Aorta (tissue), 5 donors: Measurements from ENCODE around the gene XIAP. TPM values are rescaled to one million over a fixed set of nuclear protein-coding genes. Genes with fewer than 3 reads are reported as not detected.
"Not testable (repeated sequence)": the region's sequence is repeated elsewhere in the genome, so short reads cannot be mapped to it uniquely, and the experiment has no call there.

Experiments used
- ATAC-seq: fragments of 200-7000 bp; cut with Tn5 transposase; one replicate; pipeline ENCODE4 v1.9.1; 2022; ENCODE audit warnings: moderate library complexity; ENCODE audit not compliant: low FRiP score
- DNase-seq, 2 donors: peaks; one replicate each; pipeline ENCODE4 v3.0.0-alpha.2; 2020
- H3K27ac ChIP-seq, 2 donors: one replicate each; pipeline ENCODE4 v1.5.1; 2013; ENCODE audit warnings: low read length in 2 of 2, mild to moderate bottlenecking in 2 of 2, moderate library complexity in 2 of 2, control low read depth in 1 of 2, inconsistent platforms in 1 of 2, low read depth in 1 of 2
- H3K27me3 ChIP-seq, 2 donors: one replicate each; pipeline ENCODE4 v1.6.1; 2013; ENCODE audit warnings: control low read depth in 1 of 2, low read length in 1 of 2, mild to moderate bottlenecking in 1 of 2, moderate library complexity in 1 of 2; ENCODE audit not compliant: insufficient read depth in 2 of 2, control insufficient read depth in 1 of 2
- H3K36me3 ChIP-seq, 2 donors: one replicate each; pipeline ENCODE4 v1.6.1; 2013; ENCODE audit warnings: control low read depth in 1 of 2, low read length in 1 of 2, mild to moderate bottlenecking in 1 of 2; ENCODE audit not compliant: insufficient read depth in 2 of 2, control insufficient read depth in 1 of 2
- H3K4me1 ChIP-seq, 2 donors: one replicate each; pipeline ENCODE4 v1.6.1; 2013; ENCODE audit warnings: low read length in 2 of 2, control low read depth in 1 of 2, mild to moderate bottlenecking in 1 of 2, moderate library complexity in 1 of 2; ENCODE audit not compliant: insufficient read depth in 2 of 2, control insufficient read depth in 1 of 2
- H3K4me3 ChIP-seq, 2 donors: one replicate each; pipeline ENCODE4 v1.5.1; 2013; ENCODE audit warnings: low read length in 2 of 2, control low read depth in 1 of 2, mild to moderate bottlenecking in 1 of 2
- H3K9me3 ChIP-seq: one replicate; pipeline ENCODE4 v1.6.1; 2013; ENCODE audit warnings: mild to moderate bottlenecking, low read length; ENCODE audit not compliant: control insufficient read depth
- WGBS, 2 donors: extraction: QIAGEN DNeasy Blood & Tissue Kit; methylation state at CpG; one replicate each; pipeline ENCODE4 v1.1.7; 2013; 5-methylcytosine and 5-hydroxymethylcytosine counted together
- intact Hi-C, 2 donors: fragments of 100-400 bp; cut with DNase I; formaldehyde crosslinking; loops; one replicate each; pipeline versions ENCODE4 v1.14.2 to v1.15.0; 2022
- long read RNA-seq, 2 donors: library from polyadenylated mRNA; unstranded; transcript quantifications; one replicate each; pipeline ENCODE4 v2.0.0, GENCODE V29; 2020 to 2021
- polyA plus RNA-seq, 2 donors: library from polyadenylated mRNA; stranded (reverse); fragments of 200-250 nt; gene quantifications; one replicate each; pipeline ENCODE4 v1.2.3, GENCODE V29; 2013
- total RNA-seq, 2 donors: library from RNA; stranded (reverse); fragmentation: NEBNext Ultra II Directional; extraction: Animal tissue kit (Norgen Biotek cat#: 25700); gene quantifications; one replicate each; pipeline ENCODE4 v1.2.1, GENCODE V29; 2021
- donor health status: healthy with polysubstance abuse.
- donor health status: Bipolar disorder and iron deficiency.
- donor health status: DM: no; HTN: no; CAD: no.
- donor health status: DM: no; HTN: no; CAD: no.
- donor health status: DM: yes; HTN: yes; CAD: no.

Gene XIAP
- 10 to 100 TPM; 50.4 to 50.7 TPM for total RNA-seq
- polyA plus RNA-seq = 1 to 10 TPM; 4.9 to 7.5 TPM
- long read RNA-seq, donor 1, full-length matches to known transcripts = 5 of 19 reads
- long read RNA-seq, donor 1, partial matches to known transcripts = 4 of 19 reads
- long read RNA-seq, donor 1, other reads (novel, unspliced or antisense) = 10 of 19 reads
- long read RNA-seq, donor 2, partial matches to known transcripts = 0 of 11 reads
- long read RNA-seq, donor 2, other reads (novel, unspliced or antisense) = 11 of 11 reads

DNA sequence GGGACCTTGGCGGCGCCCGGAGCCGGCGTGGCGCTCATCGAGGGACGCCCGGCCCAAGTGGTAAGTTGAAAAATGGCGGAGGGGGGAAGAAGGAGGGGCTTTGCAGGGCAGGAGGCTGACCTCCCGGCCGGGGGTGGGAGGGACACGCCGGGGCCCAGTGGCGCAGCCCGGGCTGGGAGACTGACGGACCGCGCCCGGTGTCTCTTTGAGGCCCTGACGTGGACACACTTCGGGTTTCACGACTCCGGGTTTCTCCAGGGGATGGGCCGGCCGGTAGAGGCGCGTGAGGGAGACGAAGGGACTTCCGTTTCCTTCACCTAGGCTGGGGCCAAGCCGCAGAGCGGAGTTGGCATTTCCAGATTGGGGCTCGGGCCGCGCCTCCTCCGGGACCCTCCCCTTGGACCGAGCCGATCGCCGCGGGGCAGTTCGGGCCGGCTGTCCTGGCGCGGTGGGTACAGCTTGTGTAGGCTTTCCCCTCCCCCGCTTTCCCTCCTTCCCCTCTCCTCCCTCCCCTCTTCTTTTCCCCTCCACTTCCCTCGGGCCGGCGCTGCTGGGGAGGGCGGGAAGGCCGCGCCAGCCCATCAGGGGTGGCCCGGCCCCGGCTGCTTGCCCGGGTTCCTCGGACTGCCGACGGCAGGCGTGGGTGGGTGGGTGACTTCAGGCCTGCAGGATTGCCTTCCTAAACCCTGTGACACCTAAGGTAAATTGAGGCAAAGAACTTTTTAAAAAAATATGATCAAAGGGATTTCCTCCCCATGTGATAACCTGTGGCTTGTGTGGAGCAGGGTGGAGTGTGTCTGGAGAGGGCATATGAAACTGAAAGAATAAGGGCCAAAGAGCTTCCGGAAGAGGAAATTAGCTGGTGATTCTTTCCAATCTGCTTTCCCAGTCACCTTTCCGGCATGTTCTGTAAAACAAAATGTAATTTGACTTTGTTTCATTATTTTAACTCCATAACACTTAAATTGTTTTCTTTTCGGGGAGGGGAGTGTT, at the start of gene XIAP:
Gene XIAP, plus strand, starts transcription at position 208 of the 993 bp plus-strand sequence. CDS start 25,610 bp downstream, outside the sequence.
- Histone ChIP-seq H3K27ac (peak within 1 kb of the TSS; percentile 70 to 95), H3K36me3 (no peaks in the 10 kb centered on the region), H3K9me3 (no peaks in the 10 kb centered on the region), H3K4me1 (no peaks in the 10 kb centered on the region), H3K27me3 (no peaks in the 10 kb centered on the region), H3K4me3 (peak within 1 kb of the TSS; percentile 43 to 96)
- DNase-seq (peak; percentile 87 to 91), ATAC-seq (peak; percentile 94)
- 1 to 27% methylated on average over 56 to 62 of the region's 62 CpGs for WGBS, 2 donors
- intact Hi-C loops = no loop called here

DNA sequence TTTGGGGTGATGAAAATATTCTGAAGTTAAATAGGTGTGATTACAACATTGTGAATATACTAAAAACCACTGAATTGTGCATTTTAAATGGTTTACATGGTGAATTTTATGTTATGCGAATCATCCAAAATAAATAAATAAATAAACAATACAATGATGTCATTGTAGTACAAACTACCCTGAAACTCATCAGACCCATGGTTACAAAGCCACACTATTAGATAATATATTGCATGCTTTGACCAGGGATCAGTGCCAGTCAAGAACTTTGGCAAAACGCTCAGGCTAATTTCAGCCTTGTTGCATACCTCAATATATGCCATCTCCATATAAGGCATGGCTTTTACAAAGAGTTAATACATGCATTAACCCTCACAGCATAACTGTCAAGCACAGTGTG, 45.5 kb upstream of the XIAP start:
- ATAC-seq (no peak), DNase-seq (no peak)
- intact Hi-C loops = no loop called here
- 68 to 71% methylated on average over 2 of the region's 2 CpGs for WGBS, 2 donors
- no peak overlapping the region for H3K27ac ChIP-seq
- no peaks in the 10 kb centered on the region for H3K36me3 ChIP-seq
- H3K27me3 ChIP-seq = no peaks in the 10 kb centered on the region
- no peak overlapping the region for H3K4me3 ChIP-seq
- H3K4me1 ChIP-seq = no peaks in the 10 kb centered on the region
- H3K9me3 ChIP-seq = no peaks in the 10 kb centered on the region

DNA sequence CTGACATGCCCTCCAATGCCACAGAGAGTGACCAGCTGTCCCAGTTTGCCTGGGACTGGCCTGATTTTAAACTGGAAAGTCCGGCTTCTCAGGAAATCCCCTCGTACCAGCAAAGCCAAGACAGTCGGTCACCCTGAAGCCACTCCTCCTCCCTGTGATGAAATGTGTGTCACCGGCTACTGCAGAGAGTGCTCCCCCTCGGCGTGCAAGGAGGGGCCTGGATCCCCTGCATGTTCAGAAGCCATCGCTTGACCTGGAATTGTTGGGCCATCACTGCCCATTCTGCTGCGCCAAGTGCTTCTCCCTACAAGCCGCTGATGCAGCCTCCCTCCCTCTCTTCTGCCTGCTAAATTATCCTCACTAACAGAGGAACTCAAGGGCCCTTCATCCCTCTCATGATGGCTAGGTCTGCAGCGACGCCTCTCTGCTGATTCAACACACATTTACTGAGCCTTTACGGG, 44.9 kb upstream of the XIAP start:
- ATAC-seq, H3K4me3 ChIP-seq, H3K36me3 ChIP-seq, intact Hi-C loops, H3K27ac ChIP-seq, H3K4me1 ChIP-seq, DNase-seq, H3K27me3 ChIP-seq, H3K9me3 ChIP-seq: not testable (repeated sequence)
- 67 to 72% methylated on average over 11 to 12 of the region's 12 CpGs for WGBS, 2 donors

DNA sequence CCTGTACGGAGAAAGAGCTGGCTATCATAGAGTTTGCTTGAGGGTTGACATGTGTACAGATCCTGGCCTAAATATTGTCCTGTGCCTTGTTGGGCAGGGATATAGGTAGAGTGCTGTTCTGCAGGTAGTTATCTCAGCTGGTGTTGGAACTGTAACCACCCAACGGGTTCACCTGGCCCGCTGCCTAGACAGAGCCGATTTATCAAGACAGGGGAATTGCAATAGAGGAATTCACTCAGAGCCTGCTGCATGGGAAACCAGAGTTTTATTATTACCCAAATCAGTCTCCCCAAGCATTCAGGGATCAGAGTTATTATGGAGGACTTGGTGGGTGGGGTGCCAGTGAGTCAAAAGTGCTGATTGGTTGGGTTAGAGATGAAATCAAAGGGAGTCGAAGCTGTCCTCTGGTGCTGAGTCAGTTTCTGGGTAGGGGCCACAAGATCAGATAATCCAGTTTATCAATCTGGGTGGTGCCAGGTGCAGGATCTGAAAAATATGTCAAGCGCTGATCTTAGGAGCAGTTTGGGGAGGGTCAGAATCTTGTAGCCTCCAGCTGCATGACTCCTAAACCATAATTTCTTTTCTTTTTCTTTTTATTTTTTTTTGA, 42.5 kb upstream of the XIAP start:
- no peaks in the 10 kb centered on the region for H3K4me1 ChIP-seq
- DNase-seq = no peak
- WGBS, 2 donors = 75 to 78% methylated on average over 6 of the region's 6 CpGs
- no peak overlapping the region for H3K27ac ChIP-seq
- no peaks in the 10 kb centered on the region for H3K9me3 ChIP-seq
- H3K4me3 ChIP-seq = no peak overlapping the region
- intact Hi-C loops = no loop called here
- no peak for ATAC-seq
- no peaks in the 10 kb centered on the region for H3K36me3 ChIP-seq
- no peaks in the 10 kb centered on the region for H3K27me3 ChIP-seq

DNA sequence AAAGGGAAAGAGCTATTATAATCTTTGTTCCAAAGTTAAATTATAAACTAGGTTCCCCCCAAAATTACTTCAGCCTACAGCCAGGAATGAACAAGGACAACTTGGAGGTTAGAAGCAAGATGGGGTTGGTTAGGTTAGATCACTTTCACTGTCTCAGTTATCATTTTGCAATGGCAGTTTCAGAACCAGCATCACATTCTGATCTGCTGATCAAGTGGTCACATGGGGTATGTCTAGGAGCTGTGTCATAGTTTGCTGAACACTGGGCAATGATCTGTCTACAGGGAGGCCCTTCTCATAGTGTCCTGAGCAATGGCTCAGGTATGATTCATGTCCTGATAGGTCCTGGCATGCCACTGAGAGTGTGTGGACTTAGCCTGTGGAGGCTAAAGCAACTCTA, 41.6 kb upstream of the XIAP start:
- intact Hi-C loops = no loop called here
- ATAC-seq (no peak), DNase-seq (no peak)
- Histone ChIP-seq H3K36me3 (no peaks in the 10 kb centered on the region), H3K27ac (no peak overlapping the region), H3K4me1 (no peaks in the 10 kb centered on the region), H3K4me3 (no peak overlapping the region), H3K27me3 (no peaks in the 10 kb centered on the region), H3K9me3 (no peaks in the 10 kb centered on the region)

DNA sequence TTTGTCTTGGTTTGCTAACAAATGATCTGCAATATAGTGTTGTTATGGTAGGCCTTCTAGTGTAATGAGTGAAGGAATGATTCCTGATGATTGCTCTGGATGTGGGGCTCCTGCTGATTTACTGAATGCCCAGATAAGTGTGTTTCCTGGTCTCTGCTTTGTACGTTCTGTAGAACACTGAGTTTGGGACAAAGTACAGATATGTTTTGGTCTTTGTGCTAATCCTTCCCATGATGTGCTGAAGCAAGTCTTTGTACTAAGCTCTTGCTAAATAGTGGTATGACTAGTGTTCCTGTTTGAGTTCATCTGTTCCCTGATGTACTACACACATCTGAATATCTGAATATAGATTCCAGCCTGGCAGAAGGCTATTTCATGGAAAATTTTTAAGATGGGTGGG, 36.9 kb upstream of the XIAP start:
- no peak for DNase-seq
- no peaks in the 10 kb centered on the region for H3K9me3 ChIP-seq
- intact Hi-C loops = no loop called here
- no peaks in the 10 kb centered on the region for H3K36me3 ChIP-seq
- no peaks in the 10 kb centered on the region for H3K27me3 ChIP-seq
- H3K4me3 ChIP-seq = no peak overlapping the region
- no peaks in the 10 kb centered on the region for H3K4me1 ChIP-seq
- 77 to 82% methylated on average over 1 of the region's 1 CpG for WGBS, 2 donors
- H3K27ac ChIP-seq = no peak overlapping the region
- no peak for ATAC-seq

DNA sequence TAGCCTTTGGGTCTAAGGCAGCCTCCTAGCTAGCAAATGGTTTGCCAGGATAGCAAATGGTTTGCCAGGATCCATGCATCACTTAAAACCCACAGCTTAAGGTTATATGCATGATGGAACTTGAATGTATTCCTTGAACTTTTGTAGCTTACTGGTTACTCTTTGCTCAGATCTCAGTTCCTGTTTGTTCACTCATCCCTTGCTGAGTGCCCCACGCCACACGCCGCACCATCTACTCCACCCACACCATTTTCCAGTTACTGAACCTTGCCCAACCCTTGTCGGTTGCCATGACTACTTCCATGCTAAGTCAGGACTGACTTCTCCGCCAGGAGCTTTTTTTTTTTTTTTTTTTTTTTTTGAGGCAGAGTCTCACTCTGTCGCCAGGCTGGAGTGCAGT, 29.5 kb upstream of the XIAP start:
- Histone ChIP-seq H3K27me3 (no peaks in the 10 kb centered on the region), H3K9me3 (no peaks in the 10 kb centered on the region), H3K4me3 (no peak overlapping the region), H3K36me3 (no peaks in the 10 kb centered on the region), H3K27ac (no peak overlapping the region), H3K4me1 (no peaks in the 10 kb centered on the region)
- intact Hi-C loops = loop anchor here in 1 of 2 donors (10.0 kb wide), 1 partner anchor 124 kb away; no protein-coding TSS in a partner anchor
- ATAC-seq (no peak), DNase-seq (peak in 1 of 2 donors; percentile 58)
- WGBS, 2 donors = 62 to 75% methylated on average over 5 to 6 of the region's 6 CpGs

DNA sequence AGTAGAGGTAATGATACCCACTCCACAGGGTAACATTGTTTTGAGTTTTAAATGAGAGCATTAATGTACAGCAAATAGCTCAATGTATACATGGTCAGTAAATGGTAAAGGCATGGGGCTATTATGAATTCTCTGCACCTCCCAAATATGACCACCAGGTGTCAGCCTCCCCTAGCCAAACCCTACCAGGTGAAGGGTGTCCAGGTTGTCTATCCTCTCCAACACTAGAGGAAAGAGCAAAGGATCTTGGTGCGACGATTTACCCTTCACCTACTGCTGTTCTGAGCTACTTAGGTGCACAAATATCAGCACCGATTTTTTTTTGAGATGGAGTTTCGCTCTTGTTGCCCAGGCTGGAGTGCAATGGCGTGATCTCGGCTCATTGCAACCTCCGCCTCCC, 26.5 kb upstream of the XIAP start:
- Histone ChIP-seq H3K4me3 (no peak overlapping the region), H3K36me3 (no peaks in the 10 kb centered on the region), H3K9me3 (no peaks in the 10 kb centered on the region), H3K27ac (no peak overlapping the region), H3K27me3 (no peaks in the 10 kb centered on the region), H3K4me1 (no peaks in the 10 kb centered on the region)
- DNase-seq (no peak), ATAC-seq (no peak)
- intact Hi-C loops = loop anchor here in 1 of 2 donors (10.0 kb wide), 1 partner anchor 121 kb away; no protein-coding TSS in a partner anchor
- WGBS, 2 donors = 54% methylated on average over 7 of the region's 7 CpGs
